GM03348 (cell line): Measurements from ENCODE around the gene ALDH7A1.
"Not testable (repeated sequence)": the region's sequence is repeated elsewhere in the genome, so short reads cannot be mapped to it uniquely, and the experiment has no call there.

Experiments
- DNase-seq: peaks from one replicate; pipeline ENCODE4 v3.0.0; 2012; ENCODE audit warnings: low spot score

The ALDH7A1 gene

GRCh38 chr5:126594748-126595485 is at the start of gene ALDH7A1:
Gene ALDH7A1 (minus strand): TSS chr5:126595219. CDS start chr5:126595198, 21 bp downstream.
- peak; percentile 97 for DNase-seq

GRCh38 chr5:126641387-126641786 is 46.4 kb upstream of the ALDH7A1 start:
- no peak for DNase-seq

GRCh38 chr5:126640866-126641265 is 45.8 kb upstream of the ALDH7A1 start:
- DNase-seq, result no peak

- no peak for DNase-seq
Measured at GRCh38 chr5:126636956-126637355, 41.9 kb upstream of the ALDH7A1 start.

GRCh38 chr5:126635585-126635984 is 40.6 kb upstream of the ALDH7A1 start:
- DNase-seq, result no peak

GRCh38 chr5:126633552-126633951 is 38.5 kb upstream of the ALDH7A1 start:
- DNase-seq, result no peak

GRCh38 chr5:126631920-126632319 is 36.9 kb upstream of the ALDH7A1 start:
- DNase-seq, result no peak

- DNase-seq, result no peak
Measured at GRCh38 chr5:126628102-126628501, 33.1 kb upstream of the ALDH7A1 start.

GRCh38 chr5:126624534-126624933 is 29.5 kb upstream of the ALDH7A1 start:
- peak; percentile 82 for DNase-seq

GRCh38 chr5:126619781-126620180 is 24.8 kb upstream of the ALDH7A1 start:
- no peak for DNase-seq

- DNase-seq, result not testable (repeated sequence)
Measured at GRCh38 chr5:126617603-126618002, 22.6 kb upstream of the ALDH7A1 start.

GRCh38 chr5:126615286-126615685 is 20.3 kb upstream of the ALDH7A1 start:
- DNase-seq, result no peak

GRCh38 chr5:126613941-126614592 is 19.0 kb upstream of the ALDH7A1 start:
- no peak for DNase-seq

- no peak for DNase-seq
Measured at GRCh38 chr5:126610616-126611015, 15.6 kb upstream of the ALDH7A1 start.

- no peak for DNase-seq
Measured at GRCh38 chr5:126610160-126610559, 15.1 kb upstream of the ALDH7A1 start.

- no peak for DNase-seq
Measured at GRCh38 chr5:126605525-126605924, 10.5 kb upstream of the ALDH7A1 start.

GRCh38 chr5:126603402-126603991 is 8.5 kb upstream of the ALDH7A1 start:
- DNase-seq, result no peak

GRCh38 chr5:126600631-126601511 is 5.9 kb upstream of the ALDH7A1 start, which contains the start of gene PHAX:
Gene PHAX (plus strand): TSS chr5:126600947. CDS start chr5:126600963, 16 bp downstream.
- peak; percentile 95 for DNase-seq

- not testable (repeated sequence) for DNase-seq
Measured at GRCh38 chr5:126599971-126600630, 5.1 kb upstream of the ALDH7A1 start.

GRCh38 chr5:126599499-126599898 is 4.5 kb upstream of the ALDH7A1 start:
- DNase-seq, result no peak

- DNase-seq, result peak; percentile 30
Measured at GRCh38 chr5:126597156-126597555, 2.1 kb upstream of the ALDH7A1 start.
